Breast epithelium (tissue), 3 donors: Measurements from ENCODE around the gene HNRNPF.

Experiments used
- POLR2A ChIP-seq: fragments of 450-650 bp; IDR thresholded peaks from one replicate; pipeline ENCODE4 v1.6.1; 2016; ENCODE audit warnings: antibody characterized with exemption, mild to moderate bottlenecking, moderate library complexity
- TF ChIP-seq, protein P1 (sequence below), 3 donors: fragments of 450-650 bp; IDR thresholded peaks; one replicate each; pipeline ENCODE4 v1.5.1; 2016 to 2017; ENCODE audit warnings: antibody characterized with exemption in 3 of 3, mild to moderate bottlenecking in 3 of 3, moderate library complexity in 3 of 3

DNA sequence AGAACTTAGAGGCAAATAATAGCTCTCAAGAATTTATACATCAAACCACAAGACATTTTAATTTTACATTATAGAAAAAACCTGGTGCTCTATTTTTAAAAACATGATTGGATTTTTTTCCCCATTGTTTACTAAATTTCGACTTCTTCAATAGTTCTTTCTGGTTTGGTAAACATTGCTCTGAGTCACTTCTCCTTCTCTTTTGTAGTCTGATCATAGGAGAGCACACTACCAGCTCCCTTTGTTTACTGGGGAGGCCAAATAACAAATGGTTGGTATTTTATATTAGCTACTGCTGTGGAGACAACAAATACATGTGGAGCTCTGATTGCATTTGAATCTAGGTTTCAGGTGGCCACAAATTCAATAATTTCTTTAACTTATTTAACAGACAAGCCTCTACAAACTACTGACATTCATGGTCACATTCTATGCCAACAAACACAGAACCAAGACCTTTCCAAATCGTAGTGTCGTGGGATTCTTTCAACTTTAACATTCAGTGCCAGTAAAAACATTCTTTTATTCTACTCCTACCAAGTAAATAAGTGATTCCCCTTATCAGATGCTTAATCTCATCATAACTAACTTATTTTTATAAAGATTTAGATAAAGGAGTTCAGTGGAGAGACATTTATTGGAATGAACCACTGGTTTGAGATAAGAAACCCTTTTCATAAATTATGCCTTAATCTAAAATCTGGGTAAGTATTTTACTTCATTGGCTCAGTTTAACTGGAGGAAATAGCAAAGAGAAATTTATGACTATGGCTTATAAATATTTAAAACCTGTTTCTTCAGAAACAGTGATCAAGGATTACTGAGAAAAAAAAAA lies 55.3 kb downstream of the HNRNPF start:
- TF ChIP-seq, protein P1, sequence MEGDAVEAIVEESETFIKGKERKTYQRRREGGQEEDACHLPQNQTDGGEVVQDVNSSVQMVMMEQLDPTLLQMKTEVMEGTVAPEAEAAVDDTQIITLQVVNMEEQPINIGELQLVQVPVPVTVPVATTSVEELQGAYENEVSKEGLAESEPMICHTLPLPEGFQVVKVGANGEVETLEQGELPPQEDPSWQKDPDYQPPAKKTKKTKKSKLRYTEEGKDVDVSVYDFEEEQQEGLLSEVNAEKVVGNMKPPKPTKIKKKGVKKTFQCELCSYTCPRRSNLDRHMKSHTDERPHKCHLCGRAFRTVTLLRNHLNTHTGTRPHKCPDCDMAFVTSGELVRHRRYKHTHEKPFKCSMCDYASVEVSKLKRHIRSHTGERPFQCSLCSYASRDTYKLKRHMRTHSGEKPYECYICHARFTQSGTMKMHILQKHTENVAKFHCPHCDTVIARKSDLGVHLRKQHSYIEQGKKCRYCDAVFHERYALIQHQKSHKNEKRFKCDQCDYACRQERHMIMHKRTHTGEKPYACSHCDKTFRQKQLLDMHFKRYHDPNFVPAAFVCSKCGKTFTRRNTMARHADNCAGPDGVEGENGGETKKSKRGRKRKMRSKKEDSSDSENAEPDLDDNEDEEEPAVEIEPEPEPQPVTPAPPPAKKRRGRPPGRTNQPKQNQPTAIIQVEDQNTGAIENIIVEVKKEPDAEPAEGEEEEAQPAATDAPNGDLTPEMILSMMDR (IDR thresholded peaks at IDR 0.05): no peak
- TF ChIP-seq POLR2A: no peak
